Left ventricle myocardium inferior (tissue), 1 donor: ENCODE results near the gene FAM120A. TPM values are rescaled to one million over a fixed set of nuclear protein-coding genes. Genes with fewer than 3 reads are reported as not detected.

Source experiments
- DNase-seq: peaks from one replicate; pipeline ENCODE4 v3.0.0-alpha.2; 2020
- H3K27ac ChIP-seq: fragments of 200-600 bp; replicated peaks from 2 replicates; pipeline ENCODE4 v1.8.0; 2021
- H3K27me3 ChIP-seq: fragments of 200-600 bp; 2 replicates; pipeline ENCODE4 v1.8.0; 2021; ENCODE audit warnings: low read depth
- H3K36me3 ChIP-seq: fragments of 200-600 bp; 2 replicates; pipeline ENCODE4 v1.8.0; 2021
- H3K4me1 ChIP-seq: fragments of 200-600 bp; 2 replicates; pipeline ENCODE4 v1.8.0; 2021
- H3K4me3 ChIP-seq: fragments of 200-600 bp; 2 replicates; pipeline ENCODE4 v1.8.0; 2021; ENCODE audit warnings: mild to moderate bottlenecking, moderate library complexity
- H3K9me3 ChIP-seq: fragments of 200-600 bp; replicated peaks from 2 replicates; pipeline ENCODE4 v1.8.0; 2021
- intact Hi-C: fragments of 100-400 bp; cut with micrococcal nuclease; formaldehyde crosslinking; loops from one replicate; pipeline ENCODE4 v1.11.0; 2022
- total RNA-seq: library from RNA; stranded (reverse); fragmentation: NEBNext Ultra II Directional; extraction: Animal tissue kit (Norgen Biotek cat#: 25700); gene quantifications from one replicate; pipeline ENCODE4 v1.2.1, GENCODE V29; 2021
- TF ChIP-seq, protein P1 (sequence below): fragments of 200-600 bp; IDR thresholded peaks from 2 replicates; pipeline ENCODE4 v1.8.0; 2021; ENCODE audit warnings: antibody characterized with exemption, mild to moderate bottlenecking, borderline replicate concordance
- donor health status: DM: no; HTN: yes; CAD: no; lungs with severe emphysema.

FAM120A gene
- total RNA-seq, 1 donor from 2014 or later = 104 TPM

DNA sequence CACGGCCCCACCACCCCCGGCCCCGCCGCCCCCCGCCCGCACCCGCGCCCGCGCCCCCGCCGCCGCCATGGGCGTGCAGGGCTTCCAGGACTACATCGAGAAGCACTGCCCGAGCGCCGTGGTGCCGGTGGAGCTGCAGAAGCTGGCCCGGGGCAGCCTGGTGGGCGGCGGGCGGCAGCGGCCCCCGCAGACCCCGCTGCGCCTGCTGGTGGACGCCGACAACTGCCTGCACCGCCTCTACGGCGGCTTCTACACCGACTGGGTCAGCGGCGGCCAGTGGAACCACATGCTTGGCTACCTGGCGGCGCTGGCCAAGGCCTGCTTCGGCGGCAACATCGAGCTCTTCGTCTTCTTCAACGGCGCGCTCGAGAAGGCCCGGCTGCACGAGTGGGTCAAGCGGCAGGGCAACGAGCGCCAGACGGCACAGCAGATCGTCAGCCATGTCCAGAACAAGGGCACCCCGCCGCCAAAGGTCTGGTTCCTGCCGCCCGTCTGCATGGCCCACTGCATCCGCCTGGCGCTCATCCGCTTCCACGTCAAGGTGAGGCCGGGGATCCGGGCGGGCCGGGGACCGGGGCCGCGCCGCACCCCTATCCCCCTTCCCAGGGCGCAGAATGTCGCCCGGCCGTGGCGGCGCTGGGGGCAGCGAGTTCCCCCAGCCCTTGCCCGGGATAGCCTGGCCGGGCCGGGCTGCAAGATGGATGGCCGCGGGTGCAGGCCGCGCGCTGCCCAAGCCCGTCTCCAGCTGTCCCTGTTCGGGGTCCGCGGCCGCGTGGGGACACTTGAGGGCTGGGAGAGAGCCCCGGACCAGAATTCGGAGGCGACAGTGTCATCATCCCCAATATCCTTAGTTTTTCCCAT, 594 bp downstream of the FAM120A start:
- H3K9me3 ChIP-seq = no peaks in the 10 kb centered on the region
- intact Hi-C loops = no loop called here
- peak; percentile 55 for DNase-seq
- peak overlapping the region; percentile 94 for H3K4me3 ChIP-seq
- TF ChIP-seq, protein P1, sequence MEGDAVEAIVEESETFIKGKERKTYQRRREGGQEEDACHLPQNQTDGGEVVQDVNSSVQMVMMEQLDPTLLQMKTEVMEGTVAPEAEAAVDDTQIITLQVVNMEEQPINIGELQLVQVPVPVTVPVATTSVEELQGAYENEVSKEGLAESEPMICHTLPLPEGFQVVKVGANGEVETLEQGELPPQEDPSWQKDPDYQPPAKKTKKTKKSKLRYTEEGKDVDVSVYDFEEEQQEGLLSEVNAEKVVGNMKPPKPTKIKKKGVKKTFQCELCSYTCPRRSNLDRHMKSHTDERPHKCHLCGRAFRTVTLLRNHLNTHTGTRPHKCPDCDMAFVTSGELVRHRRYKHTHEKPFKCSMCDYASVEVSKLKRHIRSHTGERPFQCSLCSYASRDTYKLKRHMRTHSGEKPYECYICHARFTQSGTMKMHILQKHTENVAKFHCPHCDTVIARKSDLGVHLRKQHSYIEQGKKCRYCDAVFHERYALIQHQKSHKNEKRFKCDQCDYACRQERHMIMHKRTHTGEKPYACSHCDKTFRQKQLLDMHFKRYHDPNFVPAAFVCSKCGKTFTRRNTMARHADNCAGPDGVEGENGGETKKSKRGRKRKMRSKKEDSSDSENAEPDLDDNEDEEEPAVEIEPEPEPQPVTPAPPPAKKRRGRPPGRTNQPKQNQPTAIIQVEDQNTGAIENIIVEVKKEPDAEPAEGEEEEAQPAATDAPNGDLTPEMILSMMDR = peak; percentile 42
- peak overlapping the region; percentile 98 for H3K27ac ChIP-seq
- peaks cover 29% of the 10 kb centered on the region for H3K36me3 ChIP-seq
- H3K27me3 ChIP-seq = no peaks in the 10 kb centered on the region
- peaks cover 73% of the 10 kb centered on the region for H3K4me1 ChIP-seq

DNA sequence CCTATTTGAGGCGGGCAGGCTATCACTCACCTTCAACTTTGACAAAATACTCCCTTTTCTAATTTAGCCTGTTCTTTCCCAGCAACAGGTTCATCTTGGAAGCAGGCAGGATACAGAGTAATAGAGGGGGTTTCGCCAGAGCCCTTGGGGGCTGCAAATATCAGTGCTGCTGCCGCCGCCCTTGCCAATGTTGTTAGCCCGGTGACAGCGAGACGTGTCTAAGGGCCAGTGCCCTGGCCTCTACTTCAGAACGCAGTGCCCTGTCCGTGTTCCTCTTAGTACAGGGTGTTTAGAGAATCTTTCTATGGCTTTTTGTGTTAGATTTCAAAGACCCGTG, 1.2 kb downstream of the FAM120A start:
- Histone ChIP-seq H3K27ac (peak overlapping the region; percentile 98), H3K36me3 (peaks cover 23% of the 10 kb centered on the region), H3K9me3 (no peaks in the 10 kb centered on the region), H3K27me3 (no peaks in the 10 kb centered on the region), H3K4me1 (peaks cover 79% of the 10 kb centered on the region), H3K4me3 (peak overlapping the region; percentile 94)
- TF ChIP-seq, protein P1 = no peak
- DNase-seq = no peak
- intact Hi-C loops = no loop called here

DNA sequence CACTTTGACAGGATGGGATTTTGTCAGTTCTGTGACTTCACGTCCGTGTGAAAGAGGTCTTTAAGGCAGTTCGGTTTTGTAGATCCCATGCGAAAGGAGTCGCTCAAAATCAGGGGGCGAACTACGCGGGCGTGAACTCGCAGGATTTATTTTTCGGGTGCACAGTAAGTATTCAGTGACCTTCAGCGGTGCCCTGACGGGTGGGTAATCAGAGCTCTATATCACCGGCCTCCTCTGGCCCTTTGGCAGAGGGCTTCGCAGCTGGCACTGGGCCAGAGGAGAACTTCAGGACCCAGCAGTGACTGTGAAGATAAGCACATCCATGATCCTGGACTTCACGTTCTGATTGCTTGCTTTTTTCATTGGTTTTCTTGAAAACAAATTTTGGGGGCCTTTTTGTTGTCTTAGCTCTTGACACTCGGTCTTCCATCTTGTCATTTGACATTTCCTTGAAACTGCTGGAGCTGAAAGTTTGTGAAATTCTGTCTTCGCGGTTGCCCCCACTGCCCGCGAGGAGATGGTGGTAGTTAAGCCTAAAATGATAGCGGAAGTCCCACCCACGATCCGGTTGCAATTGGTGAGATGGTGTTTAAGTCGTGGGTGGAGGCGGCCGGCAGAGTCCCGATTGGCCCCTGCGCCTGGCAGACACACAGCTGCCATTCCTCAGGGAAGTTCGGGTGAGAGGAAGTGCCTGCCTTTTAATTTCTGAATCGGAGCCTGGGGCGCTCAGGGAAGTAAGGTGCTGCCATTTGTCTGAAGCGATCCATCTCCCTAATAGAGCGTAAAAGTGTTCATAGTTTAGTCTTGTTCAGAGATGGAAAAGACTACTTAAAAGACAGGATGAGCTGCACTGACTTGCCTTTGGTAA, 1.8 kb downstream of the FAM120A start, which contains the start of gene FAM120AOS:
FAM120AOS (minus strand) TSS at position 535 of the 868 bp plus-strand sequence. CDS start 872 bp downstream, outside the sequence.
- Histone ChIP-seq H3K9me3 (no peaks in the 10 kb centered on the region), H3K4me1 (peaks cover 85% of the 10 kb centered on the region), H3K36me3 (peaks cover 17% of the 10 kb centered on the region), H3K27ac (peak within 1 kb of the TSS; percentile 98), H3K27me3 (no peaks in the 10 kb centered on the region), H3K4me3 (peak within 1 kb of the TSS; percentile 94)
- intact Hi-C loops = no loop called here
- TF ChIP-seq, protein P1 = no peak
- DNase-seq = peak; percentile 92

DNA sequence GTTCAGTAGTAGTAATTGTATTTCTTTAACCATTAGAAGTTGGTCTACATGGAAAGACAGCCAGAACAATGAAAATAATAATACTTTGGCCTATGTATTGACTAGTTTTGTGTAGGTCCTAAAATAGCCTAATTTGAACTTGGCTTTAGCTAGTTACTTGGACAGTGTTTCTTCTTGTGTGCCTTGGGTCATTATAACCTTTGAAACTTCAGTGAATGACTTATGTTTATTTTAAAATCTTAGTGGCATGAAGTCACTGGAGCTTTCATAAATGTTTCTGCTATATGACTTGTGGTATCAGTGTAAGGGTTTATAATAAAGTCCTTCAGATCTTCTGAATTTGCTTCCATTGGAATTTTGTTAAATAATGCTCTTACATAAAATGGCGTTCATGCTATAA, 4.5 kb downstream of the FAM120A start:
- no peak for DNase-seq
- Histone ChIP-seq H3K4me3 (no peak overlapping the region), H3K27me3 (no peaks in the 10 kb centered on the region), H3K27ac (peak overlapping the region; percentile 98), H3K4me1 (peaks cover 92% of the 10 kb centered on the region), H3K36me3 (no peaks in the 10 kb centered on the region), H3K9me3 (no peaks in the 10 kb centered on the region)
- intact Hi-C loops = loop anchor here (5.0 kb wide), 1 partner anchor 111 kb away; no protein-coding TSS in a partner anchor
- TF ChIP-seq, protein P1 = no peak

DNA sequence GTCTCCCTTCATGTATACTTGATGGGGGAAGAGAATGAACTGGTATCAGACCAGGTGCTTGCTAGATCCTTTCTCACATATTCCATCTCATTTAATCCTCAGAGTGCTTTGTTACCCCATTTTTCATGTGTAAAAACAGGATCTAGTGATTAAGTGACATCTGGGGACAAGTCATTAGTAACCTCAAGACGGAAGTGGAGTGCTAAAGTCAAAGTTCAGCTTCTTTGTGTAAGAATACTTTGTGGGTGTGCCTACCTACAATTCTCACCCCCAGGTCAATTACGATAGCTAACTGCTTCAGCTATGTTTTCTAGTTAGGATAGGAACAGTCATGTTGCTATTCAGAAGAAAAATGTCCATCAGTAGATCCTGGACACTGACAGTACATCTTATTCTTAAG, 5.0 kb downstream of the FAM120A start:
- Histone ChIP-seq H3K27me3 (no peaks in the 10 kb centered on the region), H3K4me1 (peaks cover 94% of the 10 kb centered on the region), H3K36me3 (no peaks in the 10 kb centered on the region), H3K4me3 (no peak overlapping the region), H3K9me3 (no peaks in the 10 kb centered on the region), H3K27ac (peak overlapping the region; percentile 98)
- TF ChIP-seq, protein P1 = no peak
- intact Hi-C loops = loop anchor here (5.0 kb wide), 1 partner anchor 111 kb away; no protein-coding TSS in a partner anchor
- DNase-seq = no peak
